Spleen (tissue), 7 donors: ENCODE data around the gene VAC14.

Source experiments
- POLR2A ChIP-seq, 3 donors: fragments of 450-650 bp; IDR thresholded peaks; one replicate each; pipeline ENCODE4 v1.5.1; 2017; ENCODE audit warnings: antibody characterized with exemption in 3 of 3, mild to moderate bottlenecking in 1 of 3
- POLR2AphosphoS5 ChIP-seq, 3 donors: sonication (generic); formaldehyde crosslinking; IDR thresholded peaks; one replicate each; pipeline ENCODE4 v1.5.1; 2017; ENCODE audit warnings: antibody characterized with exemption in 3 of 3
- TF ChIP-seq, protein P1 (sequence below), 11 experiments: fragments of 200-600 bp in 7 of 11; fragments of 450-650 bp in 4 of 11; sonication (generic) in 4 of 11; IDR thresholded peaks in 8 of 11; conservative IDR thresholded peaks in 3 of 11; 1 replicate in 7 of 11; 2 replicates in 4 of 11; pipeline versions ENCODE4 v1.4.0 to v1.8.0; 2016 to 2021; ENCODE audit warnings: antibody characterized with exemption in 11 of 11, inconsistent platforms in 4 of 11, mild to moderate bottlenecking in 1 of 11
- donor health status: DM: no; HTN: no; CAD: no; lungs with moderate emphysema.
- donor health status: DM: no; HTN: no; CAD: no.
- donor health status: DM: no; HTN: no; CAD: no.

DNA sequence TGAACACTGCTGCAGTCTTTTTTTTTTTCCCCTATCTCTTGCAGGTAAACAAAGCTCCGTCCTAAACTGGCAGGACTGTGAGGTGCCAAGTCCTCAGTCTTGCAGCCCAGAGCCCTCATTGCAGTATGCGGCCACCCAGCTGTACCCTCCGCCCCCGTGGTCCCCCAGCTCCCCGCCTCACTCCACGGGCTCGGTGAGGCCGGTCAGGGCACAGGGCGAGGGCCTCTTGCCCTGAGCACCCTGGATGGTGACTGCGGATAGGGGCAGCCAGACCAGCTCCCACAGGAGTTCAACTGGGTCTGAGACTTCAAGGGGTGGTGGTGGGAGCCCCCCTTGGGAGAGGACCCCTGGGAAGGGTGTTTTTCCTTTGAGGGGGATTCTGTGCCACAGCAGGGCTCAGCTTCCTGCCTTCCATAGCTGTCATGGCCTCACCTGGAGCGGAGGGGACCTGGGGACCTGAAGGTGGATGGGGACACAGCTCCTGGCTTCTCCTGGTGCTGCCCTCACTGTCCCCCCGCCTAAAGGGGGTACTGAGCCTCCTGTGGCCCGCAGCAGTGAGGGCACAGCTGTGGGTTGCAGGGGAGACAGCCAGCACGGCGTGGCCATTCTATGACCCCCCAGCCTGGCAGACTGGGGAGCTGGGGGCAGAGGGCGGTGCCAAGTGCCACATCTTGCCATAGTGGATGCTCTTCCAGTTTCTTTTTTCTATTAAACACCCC lies 140.8 kb downstream of the VAC14 start:
- TF ChIP-seq POLR2A (IDR thresholded peaks at IDR 0.05), result no peak
- TF ChIP-seq, protein P1, sequence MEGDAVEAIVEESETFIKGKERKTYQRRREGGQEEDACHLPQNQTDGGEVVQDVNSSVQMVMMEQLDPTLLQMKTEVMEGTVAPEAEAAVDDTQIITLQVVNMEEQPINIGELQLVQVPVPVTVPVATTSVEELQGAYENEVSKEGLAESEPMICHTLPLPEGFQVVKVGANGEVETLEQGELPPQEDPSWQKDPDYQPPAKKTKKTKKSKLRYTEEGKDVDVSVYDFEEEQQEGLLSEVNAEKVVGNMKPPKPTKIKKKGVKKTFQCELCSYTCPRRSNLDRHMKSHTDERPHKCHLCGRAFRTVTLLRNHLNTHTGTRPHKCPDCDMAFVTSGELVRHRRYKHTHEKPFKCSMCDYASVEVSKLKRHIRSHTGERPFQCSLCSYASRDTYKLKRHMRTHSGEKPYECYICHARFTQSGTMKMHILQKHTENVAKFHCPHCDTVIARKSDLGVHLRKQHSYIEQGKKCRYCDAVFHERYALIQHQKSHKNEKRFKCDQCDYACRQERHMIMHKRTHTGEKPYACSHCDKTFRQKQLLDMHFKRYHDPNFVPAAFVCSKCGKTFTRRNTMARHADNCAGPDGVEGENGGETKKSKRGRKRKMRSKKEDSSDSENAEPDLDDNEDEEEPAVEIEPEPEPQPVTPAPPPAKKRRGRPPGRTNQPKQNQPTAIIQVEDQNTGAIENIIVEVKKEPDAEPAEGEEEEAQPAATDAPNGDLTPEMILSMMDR (IDR thresholded peaks at IDR 0.05 in 8 of 11, conservative IDR thresholded peaks at IDR 0.05 in 3 of 11), result no peak
- peak in 2 of 3 donors; percentile 61 to 78 for TF ChIP-seq POLR2AphosphoS5 (IDR thresholded peaks at IDR 0.05)
